ENCODE results near the gene LBP. TPM values are rescaled to one million over a fixed set of nuclear protein-coding genes. Genes with fewer than 3 reads are reported as not detected.

LBP gene
- total and polyA plus RNA-seq, 10 of the 15 experiments (the other 5 are each of a cell fraction or from before 2014, with no cell fraction given), result 0.04 to 0.10 TPM; not detected in 8

GRCh38 chr20:38412877-38413577, 66.7 kb downstream of the LBP start (continued):
- TF ChIP-seq, protein P1, sequence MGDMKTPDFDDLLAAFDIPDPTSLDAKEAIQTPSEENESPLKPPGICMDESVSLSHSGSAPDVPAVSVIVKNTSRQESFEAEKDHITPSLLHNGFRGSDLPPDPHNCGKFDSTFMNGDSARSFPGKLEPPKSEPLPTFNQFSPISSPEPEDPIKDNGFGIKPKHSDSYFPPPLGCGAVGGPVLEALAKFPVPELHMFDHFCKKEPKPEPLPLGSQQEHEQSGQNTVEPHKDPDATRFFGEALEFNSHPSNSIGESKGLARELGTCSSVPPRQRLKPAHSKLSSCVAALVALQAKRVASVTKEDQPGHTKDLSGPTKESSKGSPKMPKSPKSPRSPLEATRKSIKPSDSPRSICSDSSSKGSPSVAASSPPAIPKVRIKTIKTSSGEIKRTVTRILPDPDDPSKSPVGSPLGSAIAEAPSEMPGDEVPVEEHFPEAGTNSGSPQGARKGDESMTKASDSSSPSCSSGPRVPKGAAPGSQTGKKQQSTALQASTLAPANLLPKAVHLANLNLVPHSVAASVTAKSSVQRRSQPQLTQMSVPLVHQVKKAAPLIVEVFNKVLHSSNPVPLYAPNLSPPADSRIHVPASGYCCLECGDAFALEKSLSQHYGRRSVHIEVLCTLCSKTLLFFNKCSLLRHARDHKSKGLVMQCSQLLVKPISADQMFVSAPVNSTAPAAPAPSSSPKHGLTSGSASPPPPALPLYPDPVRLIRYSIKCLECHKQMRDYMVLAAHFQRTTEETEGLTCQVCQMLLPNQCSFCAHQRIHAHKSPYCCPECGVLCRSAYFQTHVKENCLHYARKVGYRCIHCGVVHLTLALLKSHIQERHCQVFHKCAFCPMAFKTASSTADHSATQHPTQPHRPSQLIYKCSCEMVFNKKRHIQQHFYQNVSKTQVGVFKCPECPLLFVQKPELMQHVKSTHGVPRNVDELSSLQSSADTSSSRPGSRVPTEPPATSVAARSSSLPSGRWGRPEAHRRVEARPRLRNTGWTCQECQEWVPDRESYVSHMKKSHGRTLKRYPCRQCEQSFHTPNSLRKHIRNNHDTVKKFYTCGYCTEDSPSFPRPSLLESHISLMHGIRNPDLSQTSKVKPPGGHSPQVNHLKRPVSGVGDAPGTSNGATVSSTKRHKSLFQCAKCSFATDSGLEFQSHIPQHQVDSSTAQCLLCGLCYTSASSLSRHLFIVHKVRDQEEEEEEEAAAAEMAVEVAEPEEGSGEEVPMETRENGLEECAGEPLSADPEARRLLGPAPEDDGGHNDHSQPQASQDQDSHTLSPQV (IDR thresholded peaks at IDR 0.05), result no peak
- TF ChIP-seq, protein P2, sequence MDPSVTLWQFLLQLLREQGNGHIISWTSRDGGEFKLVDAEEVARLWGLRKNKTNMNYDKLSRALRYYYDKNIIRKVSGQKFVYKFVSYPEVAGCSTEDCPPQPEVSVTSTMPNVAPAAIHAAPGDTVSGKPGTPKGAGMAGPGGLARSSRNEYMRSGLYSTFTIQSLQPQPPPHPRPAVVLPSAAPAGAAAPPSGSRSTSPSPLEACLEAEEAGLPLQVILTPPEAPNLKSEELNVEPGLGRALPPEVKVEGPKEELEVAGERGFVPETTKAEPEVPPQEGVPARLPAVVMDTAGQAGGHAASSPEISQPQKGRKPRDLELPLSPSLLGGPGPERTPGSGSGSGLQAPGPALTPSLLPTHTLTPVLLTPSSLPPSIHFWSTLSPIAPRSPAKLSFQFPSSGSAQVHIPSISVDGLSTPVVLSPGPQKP (IDR thresholded peaks at IDR 0.05; ENCODE audit: low read depth, low read length), result no peak
- TF ChIP-seq BCL3 (IDR thresholded peaks at IDR 0.05; ENCODE audit: borderline replicate concordance, insufficient read depth, low read depth, low read length, poor library complexity, severe bottlenecking), result no peak

Measured in GM12878 (cell line).